HepG2 (cell line): ENCODE results near the gene CAPZA1. TPM values are rescaled to one million over a fixed set of nuclear protein-coding genes. Genes with fewer than 3 reads are reported as not detected.

Source experiments
- AKAP8 ChIP-seq: sonication (generic); formaldehyde crosslinking; IDR thresholded peaks from 2 replicates; pipeline ENCODE4 v1.5.1; 2020; ENCODE audit warnings: mild to moderate bottlenecking, missing genetic modification reagents
- ATAD3A ChIP-seq: sonication (generic); formaldehyde crosslinking; IDR thresholded peaks from 2 replicates; pipeline ENCODE4 v1.4.0; 2020; ENCODE audit warnings: missing genetic modification reagents
- IKZF5 ChIP-seq: IDR thresholded peaks from 2 replicates; pipeline ENCODE4 v1.6.1; 2018; ENCODE audit warnings: missing genetic modification reagents, mild to moderate bottlenecking, missing compliant biosample characterization
- KAT7 ChIP-seq: IDR thresholded peaks from 2 replicates; pipeline ENCODE4 v1.6.1; 2018; ENCODE audit warnings: borderline replicate concordance, missing compliant biosample characterization
- KAT8 ChIP-seq: IDR thresholded peaks from 2 replicates; pipeline ENCODE4 v1.6.1; 2016; ENCODE audit warnings: missing genetic modification reagents, missing compliant biosample characterization
- KIAA2018 ChIP-seq: sonication (generic); formaldehyde crosslinking; IDR thresholded peaks from 2 replicates; pipeline ENCODE4 v1.5.0; 2020; ENCODE audit warnings: mild to moderate bottlenecking, missing genetic modification reagents, borderline replicate concordance
- NFE2L1 ChIP-seq: sonication (generic); formaldehyde crosslinking; IDR thresholded peaks from 2 replicates; pipeline ENCODE4 v1.4.0; 2020; ENCODE audit warnings: missing genetic modification reagents, mild to moderate bottlenecking, borderline replicate concordance
- RAD51 ChIP-seq: fragments of 450-650 bp; IDR thresholded peaks from 2 replicates; pipeline ENCODE4 v1.6.1; 2016; ENCODE audit warnings: borderline replicate concordance
- SMARCC2 ChIP-seq: fragments of 450-650 bp; IDR thresholded peaks from 2 replicates; pipeline ENCODE4 v1.6.1; 2017; ENCODE audit warnings: antibody characterized with exemption, mild to moderate bottlenecking
- SMYD3 ChIP-seq: sonication (generic); formaldehyde crosslinking; IDR thresholded peaks from 2 replicates; pipeline ENCODE4 v1.8.1; 2023; ENCODE audit warnings: mild to moderate bottlenecking, missing genetic modification reagents
- YEATS4 ChIP-seq: sonication (generic); formaldehyde crosslinking; IDR thresholded peaks from 2 replicates; pipeline ENCODE4 v1.4.0; 2020; ENCODE audit warnings: missing genetic modification reagents, borderline replicate concordance
- YY1 ChIP-seq: IDR thresholded peaks from 2 replicates; pipeline ENCODE4 v1.6.1; 2011; ENCODE audit warnings: low read length, low read depth, moderate library complexity, mild to moderate bottlenecking; ENCODE audit not compliant: insufficient read depth, insufficient replicate concordance
- ZBTB3 ChIP-seq: sonication (generic); formaldehyde crosslinking; IDR thresholded peaks from 2 replicates; pipeline ENCODE4 v1.4.0; 2020; ENCODE audit warnings: low read depth, mild to moderate bottlenecking, moderate library complexity, missing genetic modification reagents, borderline replicate concordance
- ZNF441 ChIP-seq: sonication (generic); formaldehyde crosslinking; IDR thresholded peaks from 2 replicates; pipeline ENCODE4 v1.7.0; 2021; ENCODE audit warnings: missing genetic modification reagents, borderline replicate concordance
- ZNF513 ChIP-seq: sonication (generic); formaldehyde crosslinking; conservative IDR thresholded peaks from 2 replicates; pipeline ENCODE4 v1.5.0; 2020; ENCODE audit warnings: missing genetic modification reagents
- ZNF616 ChIP-seq: sonication (generic); formaldehyde crosslinking; IDR thresholded peaks from 2 replicates; pipeline ENCODE4 v1.5.0; 2020; ENCODE audit warnings: low read depth, mild to moderate bottlenecking, missing genetic modification reagents
- ZNF777 ChIP-seq: sonication (generic); formaldehyde crosslinking; IDR thresholded peaks from 2 replicates; pipeline ENCODE4 v1.4.0; 2020; ENCODE audit warnings: missing genetic modification reagents
- ZNF788 ChIP-seq: sonication (generic); formaldehyde crosslinking; IDR thresholded peaks from 2 replicates; pipeline ENCODE4 v1.5.0; 2020; ENCODE audit warnings: mild to moderate bottlenecking, missing genetic modification reagents, borderline replicate concordance
- ZNF883 ChIP-seq: sonication (generic); formaldehyde crosslinking; IDR thresholded peaks from 2 replicates; pipeline ENCODE4 v1.5.1; 2020; ENCODE audit warnings: mild to moderate bottlenecking, missing genetic modification reagents; ENCODE audit errors: not compliant biosample characterization
- polyA plus RNA-seq, 8 experiments: library from polyadenylated mRNA; depleted of rRNA in 3 of 8; stranded (reverse) in 7 of 8; unstranded in 1 of 8; fragments of >200 nt; fragmentation: Illumina TruSeq in 4 of 8; extraction: Trizol in 4 of 8; gene quantifications; 2 replicates each; pipeline versions ENCODE4 v1.2.1 to v1.2.3, GENCODE V29; 2011 to 2016; ENCODE audit warnings: low read depth in 4 of 8, missing spikeins in 1 of 8, mixed read lengths in 1 of 8; ENCODE audit not compliant: insufficient read depth in 1 of 8
- total RNA-seq, 5 experiments: library from RNA; depleted of rRNA; stranded (reverse); fragments of >200 nt; fragmentation: Illumina TruSeq; extraction: Trizol; gene quantifications; 2 replicates each; pipeline ENCODE4 v1.2.3, GENCODE V29; 2016; ENCODE audit warnings: low read depth in 1 of 5

Gene CAPZA1
- total and polyA plus RNA-seq, 2 of the 13 experiments (the other 11 are each of a cell fraction or from before 2014, with no cell fraction given): 67.0 to 117 TPM

- TF ChIP-seq KIAA2018 (no peak), ZNF788 (CRISPR knock-in tag) (no peak), RAD51 (no peak), ZNF441 (CRISPR knock-in tag) (0 out of 2 replicates have a peak, but pooled peaks have one; percentile 13), KAT8 (CRISPR knock-in tag) (0 out of 2 replicates have a peak, but pooled peaks have one; percentile 7), IKZF5 (CRISPR knock-in tag) (no peak; the same call in 1 of the 2 replicates), AKAP8 (no peak), ZNF616 (CRISPR knock-in tag) (no peak), YEATS4 (CRISPR knock-in tag) (peak; percentile 63), ZNF777 (CRISPR knock-in tag) (no peak; the same call in 1 of the 2 replicates), SMYD3 (CRISPR knock-in tag) (no peak), SMARCC2 (no peak), KAT7 (CRISPR knock-in tag) (no peak; the same call in 1 of the 2 replicates), ZBTB3 (CRISPR knock-in tag) (no peak), NFE2L1 (CRISPR knock-in tag) (no peak), YY1 (no peak), ATAD3A (CRISPR knock-in tag) (no peak), ZNF513 (CRISPR knock-in tag) (no peak), ZNF883 (no peak)
These were observed 55.5 kb downstream of the CAPZA1 start (continued) for GRCh38 chr1:112674986-112675727.
